Heart left ventricle (tissue), 16 donors: ENCODE measurements around the gene KCNAB1. TPM values are rescaled to one million over a fixed set of nuclear protein-coding genes. Genes with fewer than 3 reads are reported as not detected.
A peak's percentile ranks its signal among the peaks of the same experiment; 100 is the strongest.

ENCODE experiments used
- ATAC-seq, 4 donors: fragments of 200-7000 bp; cut with Tn5 transposase; one replicate each; pipeline ENCODE4 v1.9.1; 2020 to 2022; ENCODE audit warnings: moderate library complexity in 4 of 4, mild to moderate bottlenecking in 3 of 4, moderate number of reproducible peaks in 1 of 4
- DNase-seq, 5 donors: peaks; one replicate each; pipeline ENCODE4 v3.0.0-alpha.2; 2020
- H3K27ac ChIP-seq, 12 donors: fragments of 200-600 bp; sonication (generic) in 4 of 12; one replicate each; pipeline versions ENCODE4 v1.5.0 to v1.8.0; 2016 to 2022; ENCODE audit warnings: mild to moderate bottlenecking in 2 of 12
- H3K27me3 ChIP-seq, 9 donors: fragments of 200-600 bp; sonication (generic) in 2 of 9; one replicate each; pipeline versions ENCODE4 v1.5.1 to v1.8.0; 2016 to 2022; ENCODE audit warnings: mild to moderate bottlenecking in 3 of 9
- H3K36me3 ChIP-seq, 9 donors: fragments of 200-600 bp; sonication (generic) in 2 of 9; one replicate each; pipeline versions ENCODE4 v1.5.0 to v1.8.0; 2018 to 2022; ENCODE audit warnings: mild to moderate bottlenecking in 2 of 9
- H3K4me1 ChIP-seq, 12 donors: fragments of 200-600 bp; sonication (generic) in 4 of 12; one replicate each; pipeline versions ENCODE4 v1.5.0 to v1.8.0; 2016 to 2022; ENCODE audit warnings: mild to moderate bottlenecking in 3 of 12
- H3K4me3 ChIP-seq, 12 donors: fragments of 200-600 bp; sonication (generic) in 4 of 12; one replicate each; pipeline versions ENCODE4 v1.5.0 to v1.8.0; 2017 to 2022; ENCODE audit warnings: mild to moderate bottlenecking in 9 of 12, moderate library complexity in 4 of 12
- H3K9me3 ChIP-seq, 12 donors: fragments of 200-600 bp; sonication (generic) in 4 of 12; one replicate each; pipeline versions ENCODE4 v1.5.0 to v1.8.0; 2016 to 2022; ENCODE audit warnings: mild to moderate bottlenecking in 1 of 12
- CTCF ChIP-seq, 12 donors: fragments of 200-600 bp; sonication (generic) in 4 of 12; IDR thresholded peaks; one replicate each; pipeline versions ENCODE4 v1.5.0 to v1.8.0; 2018 to 2022; ENCODE audit warnings: antibody characterized with exemption in 12 of 12, mild to moderate bottlenecking in 5 of 12
- POLR2A ChIP-seq, 2 donors: fragments of 450-650 bp; IDR thresholded peaks; one replicate each; pipeline ENCODE4 v1.6.1; 2017; ENCODE audit warnings: antibody characterized with exemption in 2 of 2, mild to moderate bottlenecking in 2 of 2, moderate library complexity in 2 of 2
- WGBS, 4 donors: extraction: QIAGEN DNeasy Blood & Tissue Kit in 2 of 4; methylation state at CpG; one replicate each; pipeline versions ENCODE4 v1.1.5 to v1.1.7; 2013 to 2018; 5-methylcytosine and 5-hydroxymethylcytosine counted together
- intact Hi-C, 10 donors: fragments of 100-400 bp; cut with DNase I; formaldehyde crosslinking; loops; one replicate each; pipeline versions ENCODE4 v1.11.1 to v1.14.2; 2022
- polyA plus RNA-seq, 2 donors: library from polyadenylated mRNA; stranded (reverse); fragments of 200-250 nt; gene quantifications; one replicate each; pipeline ENCODE4 v1.2.3, GENCODE V29; 2013
- total RNA-seq, 9 donors: library from RNA; depleted of rRNA in 2 of 9; stranded (reverse); fragments of >200 nt in 2 of 9; fragmentation: NEBNext Ultra II Directional in 3 of 9; extraction: Animal tissue kit (Norgen Biotek cat#: 25700) in 3 of 9; gene quantifications; one replicate each; pipeline versions ENCODE4 v1.1.0 to v1.2.4, GENCODE V29; 2016 to 2023
- donor health status: ischemic (EF 13 %, LVEDD 7.1; RV severe dilation, severe dysfunction).
- donor health status: healthy with polysubstance abuse.
- donor health status: DM: no; HTN: yes; CAD: no.
- donor health status: DM: no; HTN: no; CAD: no.
- donor health status: ischemic (EF 25% LVEDD 6.9; RV normal size, moderate dysfunction).
- donor health status: ischemic (EF 25% LVEDD 5.7; RV mildly dilated, moderate dysfunction).
- donor health status: healthy.
- donor health status: DM: yes; HTN: yes; CAD: no.
- donor health status: ischemic (EF 35%, LVEDD 5.7; RV mildly dilated, moderate dysfunction).
- donor health status: nonischemic (EF 11% LVEDD 7.7; RV severe dilation, severe dysfunction).
- donor health status: DM: yes; HTN: yes; CAD: no.
- donor health status: PGD.
- donor health status: ischemic (EF 29% LVEDD 5.4; RV normal size, mild dysfunction).
- donor health status: nonischemic (EF 23%, LVEDD 6.1; RV moderate dilation, normal function).

The KCNAB1 gene
- total and polyA plus RNA-seq, 11 donors: 1.1 to 3.5 (median 2.3) TPM

DNA sequence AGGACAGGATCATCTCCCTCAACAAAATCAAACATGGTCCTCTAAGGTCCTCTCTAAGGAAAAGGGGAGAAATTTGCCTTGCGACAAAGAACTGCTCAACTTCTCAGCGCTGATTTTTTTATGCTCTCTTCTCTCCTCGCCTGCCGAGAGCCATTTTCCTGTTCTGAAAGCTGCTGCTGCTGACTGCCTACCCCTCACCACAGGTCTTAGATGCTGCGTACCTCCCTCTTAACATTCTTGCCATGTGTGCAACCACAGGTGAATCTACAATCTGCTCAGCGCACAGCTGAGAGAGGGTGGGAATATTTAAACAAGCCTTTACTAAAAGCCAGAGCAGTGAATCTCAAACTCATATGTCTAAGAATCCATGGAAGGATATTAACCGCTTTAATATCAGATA is 223.8 kb downstream of the KCNAB1 start:
- H3K4me3 ChIP-seq: no peak overlapping the region
- ATAC-seq (no peak), DNase-seq (no peak)
- 89 to 93% (median 92%) methylated on average over 7 of the region's 7 CpGs for WGBS, 4 donors
- H3K36me3 ChIP-seq: no peaks in the 10 kb centered on the region
- H3K27ac ChIP-seq: no peak overlapping the region
- no peak for TF ChIP-seq CTCF (IDR thresholded peaks at IDR 0.05)
- TF ChIP-seq POLR2A (IDR thresholded peaks at IDR 0.05): no peak
- intact Hi-C loops: no loop called here
- peaks cover 0 to 2% (median 0%) of the 10 kb centered on the region in 12 donors for H3K4me1 ChIP-seq
- no peaks in the 10 kb centered on the region for H3K27me3 ChIP-seq
- no peaks in the 10 kb centered on the region for H3K9me3 ChIP-seq

DNA sequence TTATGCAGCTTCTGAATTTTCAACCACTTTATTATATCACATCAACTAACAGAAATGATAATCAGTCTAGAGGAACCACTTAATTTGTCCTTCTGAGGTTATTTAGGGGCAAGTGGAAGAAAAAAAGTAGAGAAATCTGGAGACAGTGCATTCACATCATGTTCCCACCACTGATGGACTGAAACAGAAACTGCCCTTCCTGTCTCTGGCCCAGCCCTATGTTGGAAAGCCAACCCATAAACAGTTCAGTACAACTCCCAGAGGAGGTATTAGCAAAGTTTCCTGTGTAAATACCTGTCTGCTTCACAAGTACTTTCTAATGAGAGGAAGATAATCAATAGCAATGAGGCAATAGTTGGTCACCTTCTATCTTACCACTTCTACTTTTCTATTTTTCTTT is 228.7 kb downstream of the KCNAB1 start:
- Histone ChIP-seq H3K27ac (no peak overlapping the region), H3K27me3 (no peaks in the 10 kb centered on the region)

DNA sequence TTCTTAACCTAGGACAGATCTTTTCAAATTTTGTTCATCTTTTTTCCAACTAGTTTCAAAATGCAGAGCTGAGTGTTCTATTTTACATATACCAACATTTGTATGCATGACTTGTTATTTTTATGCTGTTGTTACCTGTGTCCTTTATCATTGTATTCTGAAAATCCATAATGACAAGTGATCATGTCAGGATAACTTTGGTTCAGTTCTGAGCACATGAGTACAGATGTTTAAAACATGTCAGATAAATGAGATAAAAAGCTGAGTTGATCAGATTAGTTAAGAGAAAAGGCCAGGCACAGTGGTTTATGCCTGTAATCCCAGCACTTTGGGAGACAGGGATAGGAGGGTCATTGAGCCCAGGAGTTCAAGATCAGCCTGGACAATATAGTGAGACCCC is 229.6 kb downstream of the KCNAB1 start:
- no peak for DNase-seq
- no peak for TF ChIP-seq CTCF (IDR thresholded peaks at IDR 0.05)
- TF ChIP-seq POLR2A (IDR thresholded peaks at IDR 0.05): no peak
- Histone ChIP-seq H3K4me3 (no peak overlapping the region), H3K27me3 (no peaks in the 10 kb centered on the region), H3K9me3 (no peaks in the 10 kb centered on the region), H3K36me3 (no peaks in the 10 kb centered on the region), H3K27ac (no peak overlapping the region), H3K4me1 (peaks cover 0 to 4% (median 0%) of the 10 kb centered on the region in 12 donors)
- intact Hi-C loops: no loop called here
- ATAC-seq: no peak

More for the DNA sequence above, 228.7 kb downstream of the KCNAB1 start:
- ATAC-seq (peak in 1 of 4 donors; percentile 50), DNase-seq (no peak)
- H3K36me3 ChIP-seq: no peaks in the 10 kb centered on the region
- intact Hi-C loops: no loop called here
- no peaks in the 10 kb centered on the region for H3K9me3 ChIP-seq
- no peak for TF ChIP-seq CTCF (IDR thresholded peaks at IDR 0.05)
- no peak for TF ChIP-seq POLR2A (IDR thresholded peaks at IDR 0.05)
- H3K4me1 ChIP-seq: peaks cover 0 to 4% (median 0%) of the 10 kb centered on the region in 12 donors
- no peak overlapping the region for H3K4me3 ChIP-seq

GRCh38 chr3:156350781-156351180 is 230.4 kb downstream of the KCNAB1 start:
- DNase-seq (no peak), ATAC-seq (no peak)
- Histone ChIP-seq H3K27ac (no peak overlapping the region), H3K9me3 (no peaks in the 10 kb centered on the region), H3K4me3 (no peak overlapping the region), H3K4me1 (peaks cover 0 to 4% (median 0%) of the 10 kb centered on the region in 12 donors), H3K27me3 (no peaks in the 10 kb centered on the region), H3K36me3 (no peaks in the 10 kb centered on the region)
- TF ChIP-seq CTCF (IDR thresholded peaks at IDR 0.05) (no peak), POLR2A (IDR thresholded peaks at IDR 0.05) (no peak)
- 39 to 49% (median 41%) methylated on average over 4 of the region's 4 CpGs for WGBS, 4 donors
- intact Hi-C loops: no loop called here
